Mesothelial cell of epicardium (in vitro differentiated cells): ENCODE measurements around the gene FAH. TPM values are rescaled to one million over a fixed set of nuclear protein-coding genes. Genes with fewer than 3 reads are reported as not detected.

Experiments
- DNase-seq, 2 experiments: peaks; one replicate each; pipeline ENCODE4 v3.0.0; 2021; ENCODE audit warnings: low spot score in 2 of 2; ENCODE audit not compliant: unreplicated experiment in 2 of 2
- H3K27ac Mint-ChIP-seq: 2 replicates; pipeline ENCODE4 v1.8.0; 2021; ENCODE audit warnings: mixed read lengths
- H3K27me3 Mint-ChIP-seq: 2 replicates; pipeline ENCODE4 v1.8.0; 2021; ENCODE audit warnings: low read depth, mixed read lengths
- H3K36me3 Mint-ChIP-seq: 2 replicates; pipeline ENCODE4 v1.8.0; 2021; ENCODE audit warnings: mixed read lengths
- H3K4me1 Mint-ChIP-seq: 2 replicates; pipeline ENCODE4 v1.8.0; 2021; ENCODE audit warnings: mixed read lengths
- H3K4me3 Mint-ChIP-seq: 2 replicates; pipeline ENCODE4 v1.8.0; 2021; ENCODE audit warnings: mild to moderate bottlenecking, moderate library complexity, mixed read lengths
- H3K9me3 Mint-ChIP-seq: 2 replicates; pipeline ENCODE4 v1.8.0; 2021; ENCODE audit warnings: mixed read lengths
- total RNA-seq: library from RNA; stranded (reverse); gene quantifications from 3 replicates; pipeline ENCODE4 v1.2.1, GENCODE V29; 2021
- TF ChIP-seq, protein P1 (sequence below): fragments of 200-600 bp; sonication (generic); IDR thresholded peaks from one replicate; pipeline ENCODE4 v1.5.0; 2021; ENCODE audit warnings: antibody characterized with exemption; ENCODE audit not compliant: unreplicated experiment

FAH gene
- total RNA-seq, 1 donor from 2014 or later: 39.7 TPM

DNA sequence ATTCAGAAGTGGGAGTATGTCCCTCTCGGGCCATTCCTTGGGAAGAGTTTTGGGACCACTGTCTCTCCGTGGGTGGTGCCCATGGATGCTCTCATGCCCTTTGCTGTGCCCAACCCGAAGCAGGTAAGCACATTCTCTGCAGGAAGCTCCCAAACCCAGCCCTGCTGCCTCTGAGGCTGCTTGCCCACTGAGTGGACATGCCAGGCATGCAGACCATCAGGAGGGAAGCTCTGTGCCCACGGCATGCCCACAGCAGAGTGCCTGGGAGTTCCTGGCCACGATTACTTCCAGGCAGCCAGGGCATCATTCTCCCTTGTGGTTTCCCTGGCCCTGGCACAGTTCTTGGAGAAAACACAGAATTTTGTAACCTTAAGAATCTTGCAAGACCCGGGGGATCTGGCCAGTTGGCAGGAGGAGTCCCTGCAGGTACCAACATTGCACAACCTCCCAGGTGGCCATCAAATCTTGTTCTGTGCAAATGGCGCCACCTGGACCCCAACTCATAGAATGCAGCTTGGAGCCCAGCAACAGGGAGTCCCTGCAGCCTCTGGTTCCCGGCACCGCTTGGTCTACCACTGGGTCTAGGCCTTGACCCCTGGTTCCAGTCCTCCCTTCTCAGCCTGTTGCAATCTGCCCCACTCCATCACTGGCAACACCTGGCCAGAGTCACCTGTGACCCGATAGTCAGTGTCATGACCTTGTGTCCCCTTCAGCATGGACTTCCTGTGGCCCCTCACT, 20.4 kb downstream of the FAH start:
- DNase-seq: peak in 1 of 2 experiments; percentile 75
- Mint-ChIP-seq H3K4me3 (no peak overlapping the region), H3K27me3 (no peaks in the 10 kb centered on the region), H3K27ac (no peak overlapping the region), H3K9me3 (no peaks in the 10 kb centered on the region), H3K4me1 (no peaks in the 10 kb centered on the region), H3K36me3 (peaks cover 40% of the 10 kb centered on the region)
- TF ChIP-seq, protein P1, sequence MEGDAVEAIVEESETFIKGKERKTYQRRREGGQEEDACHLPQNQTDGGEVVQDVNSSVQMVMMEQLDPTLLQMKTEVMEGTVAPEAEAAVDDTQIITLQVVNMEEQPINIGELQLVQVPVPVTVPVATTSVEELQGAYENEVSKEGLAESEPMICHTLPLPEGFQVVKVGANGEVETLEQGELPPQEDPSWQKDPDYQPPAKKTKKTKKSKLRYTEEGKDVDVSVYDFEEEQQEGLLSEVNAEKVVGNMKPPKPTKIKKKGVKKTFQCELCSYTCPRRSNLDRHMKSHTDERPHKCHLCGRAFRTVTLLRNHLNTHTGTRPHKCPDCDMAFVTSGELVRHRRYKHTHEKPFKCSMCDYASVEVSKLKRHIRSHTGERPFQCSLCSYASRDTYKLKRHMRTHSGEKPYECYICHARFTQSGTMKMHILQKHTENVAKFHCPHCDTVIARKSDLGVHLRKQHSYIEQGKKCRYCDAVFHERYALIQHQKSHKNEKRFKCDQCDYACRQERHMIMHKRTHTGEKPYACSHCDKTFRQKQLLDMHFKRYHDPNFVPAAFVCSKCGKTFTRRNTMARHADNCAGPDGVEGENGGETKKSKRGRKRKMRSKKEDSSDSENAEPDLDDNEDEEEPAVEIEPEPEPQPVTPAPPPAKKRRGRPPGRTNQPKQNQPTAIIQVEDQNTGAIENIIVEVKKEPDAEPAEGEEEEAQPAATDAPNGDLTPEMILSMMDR: peak; percentile 59

DNA sequence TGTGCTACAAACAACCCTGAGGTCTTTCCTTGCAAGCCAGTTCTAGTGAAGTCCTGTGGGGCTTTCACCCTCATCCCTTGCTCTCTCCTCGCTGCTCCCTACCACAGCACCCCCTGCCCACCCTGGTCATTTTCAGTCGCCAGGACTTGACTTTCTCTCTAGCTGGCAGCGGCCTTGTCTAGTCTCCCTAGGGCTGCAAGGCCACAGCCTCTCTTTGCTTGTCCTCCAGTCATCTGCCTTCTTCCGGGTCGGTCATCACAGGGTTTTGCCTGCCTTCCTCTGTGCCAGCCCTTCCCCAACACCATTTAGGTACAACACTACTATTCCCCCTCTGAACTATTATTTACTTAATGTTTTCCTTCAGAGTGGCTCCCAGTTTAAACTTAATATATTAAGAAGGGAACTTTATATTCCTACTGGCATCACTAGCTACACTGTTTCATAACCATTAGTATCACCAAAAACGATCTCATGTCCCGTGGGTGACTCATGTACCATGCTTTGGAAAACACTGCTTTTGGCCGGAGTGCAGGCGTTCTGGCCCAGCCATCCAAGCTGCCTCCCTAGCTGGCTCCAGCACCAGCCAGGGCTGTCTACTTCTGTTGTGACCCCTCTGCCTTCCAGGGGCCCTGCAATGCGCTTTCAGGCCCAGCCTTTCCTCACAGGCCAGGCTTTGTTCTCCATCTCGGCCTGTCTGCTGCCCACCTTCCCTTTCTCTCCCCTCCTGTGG, 21.4 kb downstream of the FAH start:
- TF ChIP-seq, protein P1: no peak
- H3K4me1 Mint-ChIP-seq: no peaks in the 10 kb centered on the region
- peaks cover 36% of the 10 kb centered on the region for H3K36me3 Mint-ChIP-seq
- H3K27me3 Mint-ChIP-seq: no peaks in the 10 kb centered on the region
- no peaks in the 10 kb centered on the region for H3K9me3 Mint-ChIP-seq
- H3K27ac Mint-ChIP-seq: no peak overlapping the region
- no peak for DNase-seq
- H3K4me3 Mint-ChIP-seq: no peak overlapping the region

- H3K9me3 Mint-ChIP-seq: no peaks in the 10 kb centered on the region
- no peaks in the 10 kb centered on the region for H3K27me3 Mint-ChIP-seq
- DNase-seq: no peak
- peaks cover 35% of the 10 kb centered on the region for H3K36me3 Mint-ChIP-seq
- H3K4me3 Mint-ChIP-seq: no peak overlapping the region
- H3K27ac Mint-ChIP-seq: no peak overlapping the region
- TF ChIP-seq, protein P1: no peak
- H3K4me1 Mint-ChIP-seq: no peaks in the 10 kb centered on the region
These were observed 22.6 kb downstream of the FAH start for GRCh38 chr15:80175436-80175835.

- H3K36me3 Mint-ChIP-seq: peaks cover 33% of the 10 kb centered on the region
- H3K4me3 Mint-ChIP-seq: no peak overlapping the region
- H3K27ac Mint-ChIP-seq: no peak overlapping the region
- H3K27me3 Mint-ChIP-seq: no peaks in the 10 kb centered on the region
- no peaks in the 10 kb centered on the region for H3K4me1 Mint-ChIP-seq
- H3K9me3 Mint-ChIP-seq: no peaks in the 10 kb centered on the region
- DNase-seq: no peak
- TF ChIP-seq, protein P1: no peak
These were observed 23.6 kb downstream of the FAH start for GRCh38 chr15:80176443-80176842.

- TF ChIP-seq, protein P1: no peak
- no peaks in the 10 kb centered on the region for H3K27me3 Mint-ChIP-seq
These were observed 24.4 kb downstream of the FAH start for GRCh38 chr15:80177156-80177555.

More at GRCh38 chr15:80177156-80177555, 24.4 kb downstream of the FAH start:
- Mint-ChIP-seq H3K36me3 (peaks cover 35% of the 10 kb centered on the region), H3K4me1 (no peaks in the 10 kb centered on the region), H3K27ac (no peak overlapping the region), H3K4me3 (no peak overlapping the region), H3K9me3 (no peaks in the 10 kb centered on the region)
- DNase-seq: no peak
